OCI-LY3 (cell line): ENCODE measurements around the gene RPL27.

Source experiments
- H2AFZ ChIP-seq: fragments of 200-600, 300-600 bp; shearing (Covaris generic); 2 replicates; pipeline ENCODE4 v1.6.0; 2014; ENCODE audit warnings: antibody characterized with exemption, low read depth, low read length
- H3K27ac ChIP-seq: fragments of 200-600, 300-600 bp; sonication (generic); 2 replicates; pipeline ENCODE4 v1.5.1; 2014; ENCODE audit warnings: mild to moderate bottlenecking, low read length, moderate library complexity, mixed read lengths
- H3K27me3 ChIP-seq: fragments of 200-600, 300-600 bp; sonication (generic); 2 replicates; pipeline ENCODE4 v1.6.1; 2014; ENCODE audit warnings: low read depth, low read length, mixed read lengths
- H3K36me3 ChIP-seq: fragments of 200-600, 300-600 bp; sonication (generic); replicated peaks from 2 replicates; pipeline ENCODE3; 2014; ENCODE audit warnings: low read depth, low read length, mixed read lengths
- H3K4me1 ChIP-seq: fragments of 300-600, 200-600 bp; sonication (generic); 2 replicates; pipeline ENCODE4 v1.6.1; 2014; ENCODE audit warnings: low read length, mixed read lengths
- H3K4me2 ChIP-seq: fragments of 200-600, 300-600 bp; sonication (generic); 2 replicates; pipeline ENCODE4 v1.6.1; 2014; ENCODE audit warnings: low read length, mixed read lengths
- H3K4me3 ChIP-seq: fragments of 300-600, 200-600 bp; sonication (generic); 2 replicates; pipeline ENCODE4 v1.5.1; 2014; ENCODE audit warnings: antibody characterized with exemption, mild to moderate bottlenecking, low read length, moderate library complexity
- H3K79me2 ChIP-seq: fragments of 300-600, 200-600 bp; shearing (Covaris generic); 2 replicates; pipeline ENCODE4 v1.6.1; 2014; ENCODE audit warnings: mild to moderate bottlenecking, low read length, mixed read lengths
- H3K9ac ChIP-seq: fragments of 300-600, 200-600 bp; shearing (Covaris generic); 2 replicates; pipeline ENCODE4 v1.6.0; 2014; ENCODE audit warnings: mild to moderate bottlenecking, low read length, moderate library complexity
- H3K9me3 ChIP-seq: fragments of 200-600, 300-600 bp; shearing (Covaris generic); 2 replicates; pipeline ENCODE4 v1.6.1; 2014; ENCODE audit warnings: low read length, mixed read lengths; ENCODE audit not compliant: insufficient read depth
- H4K20me1 ChIP-seq: fragments of 200-600, 300-600 bp; sonication (generic); 2 replicates; pipeline ENCODE4 v1.6.1; 2016; ENCODE audit warnings: low read length, mixed read lengths; ENCODE audit not compliant: insufficient read depth
- EZH2phosphoT487 ChIP-seq: fragments of 200-600 bp; shearing (Covaris generic); IDR thresholded peaks from 2 replicates; pipeline ENCODE4 v1.6.1; 2018; ENCODE audit warnings: antibody characterized with exemption, mixed run types, low read depth
- TF ChIP-seq, protein P1 (sequence below): fragments of 200-600, 300-600 bp; sonication (generic); IDR thresholded peaks from 2 replicates; pipeline ENCODE4 v1.5.1; 2014; ENCODE audit warnings: antibody characterized with exemption, low read length, low read depth

Gene RPL27

GRCh38 chr17:43014020-43014648 lies 15.9 kb downstream of the RPL27 start:
- no peak overlapping the region for H3K4me3 ChIP-seq
- TF ChIP-seq EZH2phosphoT487 = no peak
- TF ChIP-seq, protein P1, sequence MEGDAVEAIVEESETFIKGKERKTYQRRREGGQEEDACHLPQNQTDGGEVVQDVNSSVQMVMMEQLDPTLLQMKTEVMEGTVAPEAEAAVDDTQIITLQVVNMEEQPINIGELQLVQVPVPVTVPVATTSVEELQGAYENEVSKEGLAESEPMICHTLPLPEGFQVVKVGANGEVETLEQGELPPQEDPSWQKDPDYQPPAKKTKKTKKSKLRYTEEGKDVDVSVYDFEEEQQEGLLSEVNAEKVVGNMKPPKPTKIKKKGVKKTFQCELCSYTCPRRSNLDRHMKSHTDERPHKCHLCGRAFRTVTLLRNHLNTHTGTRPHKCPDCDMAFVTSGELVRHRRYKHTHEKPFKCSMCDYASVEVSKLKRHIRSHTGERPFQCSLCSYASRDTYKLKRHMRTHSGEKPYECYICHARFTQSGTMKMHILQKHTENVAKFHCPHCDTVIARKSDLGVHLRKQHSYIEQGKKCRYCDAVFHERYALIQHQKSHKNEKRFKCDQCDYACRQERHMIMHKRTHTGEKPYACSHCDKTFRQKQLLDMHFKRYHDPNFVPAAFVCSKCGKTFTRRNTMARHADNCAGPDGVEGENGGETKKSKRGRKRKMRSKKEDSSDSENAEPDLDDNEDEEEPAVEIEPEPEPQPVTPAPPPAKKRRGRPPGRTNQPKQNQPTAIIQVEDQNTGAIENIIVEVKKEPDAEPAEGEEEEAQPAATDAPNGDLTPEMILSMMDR = no peak
- no peak overlapping the region for H3K9ac ChIP-seq
- no peak overlapping the region for H3K27ac ChIP-seq
- H3K79me2 ChIP-seq = no peaks in the 10 kb centered on the region
- no peaks in the 10 kb centered on the region for H3K36me3 ChIP-seq
- H4K20me1 ChIP-seq = no peaks in the 10 kb centered on the region
- H3K4me2 ChIP-seq = no peak overlapping the region
- no peaks in the 10 kb centered on the region for H3K27me3 ChIP-seq
- no peaks in the 10 kb centered on the region for H3K9me3 ChIP-seq
- no peaks in the 10 kb centered on the region for H3K4me1 ChIP-seq
- no peak overlapping the region for H2AFZ ChIP-seq

DNA sequence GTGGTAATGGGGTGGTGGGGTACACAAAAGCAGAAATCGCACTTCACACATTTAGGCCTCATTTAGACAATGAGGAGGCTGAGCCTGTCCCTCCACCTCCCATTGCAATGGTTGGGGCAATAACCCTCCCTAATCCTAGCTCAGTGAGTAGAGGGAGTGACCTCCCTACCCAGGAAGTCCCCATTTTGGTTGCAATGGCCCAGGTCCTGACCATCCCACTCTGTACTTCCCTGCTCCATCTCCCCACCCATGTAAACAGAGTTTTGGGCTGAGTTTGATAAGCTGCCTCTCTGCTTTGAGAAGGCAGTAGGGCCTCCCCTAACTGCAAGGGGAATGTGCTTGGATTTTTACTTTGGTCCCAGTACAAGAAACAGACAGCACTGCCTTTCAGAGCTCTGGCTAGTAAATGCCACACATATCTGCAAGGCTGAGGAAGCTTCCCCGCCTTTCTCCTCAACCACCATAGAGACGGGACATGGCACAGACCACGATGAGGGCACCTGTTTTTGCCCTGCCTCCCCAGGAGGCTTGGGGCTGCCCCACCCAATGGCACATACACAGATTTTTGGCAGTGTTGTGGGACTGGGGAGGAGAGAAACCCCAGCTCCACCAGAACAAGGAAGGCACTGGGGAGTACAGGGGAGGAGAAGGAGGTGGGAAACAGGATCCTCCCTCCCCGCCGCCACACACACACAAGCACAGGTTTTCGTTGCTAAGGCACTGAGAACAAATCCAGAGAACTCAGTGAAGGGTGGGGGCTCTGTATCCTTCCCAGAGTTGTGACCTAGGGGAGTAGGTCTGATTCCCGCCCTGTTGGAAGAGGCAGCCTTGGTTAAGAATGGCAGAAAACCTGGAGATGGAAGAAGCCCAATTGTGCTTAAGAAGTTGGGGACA lies 16.7 kb downstream of the RPL27 start:
- H3K4me2 ChIP-seq = no peak overlapping the region
- H3K4me1 ChIP-seq = no peaks in the 10 kb centered on the region
- H3K27me3 ChIP-seq = no peaks in the 10 kb centered on the region
- H4K20me1 ChIP-seq = no peaks in the 10 kb centered on the region
- TF ChIP-seq, protein P1 = no peak
- no peak for TF ChIP-seq EZH2phosphoT487
- H3K9me3 ChIP-seq = no peaks in the 10 kb centered on the region
- no peak overlapping the region for H3K4me3 ChIP-seq
- no peak overlapping the region for H3K9ac ChIP-seq
- no peak overlapping the region for H3K27ac ChIP-seq
- H2AFZ ChIP-seq = no peak overlapping the region
- no peaks in the 10 kb centered on the region for H3K36me3 ChIP-seq
- no peaks in the 10 kb centered on the region for H3K79me2 ChIP-seq

GRCh38 chr17:43015579-43015978 lies 17.4 kb downstream of the RPL27 start:
- no peaks in the 10 kb centered on the region for H3K27me3 ChIP-seq
- no peak for TF ChIP-seq EZH2phosphoT487
- TF ChIP-seq, protein P1 = no peak
- H3K4me3 ChIP-seq = no peak overlapping the region
- H2AFZ ChIP-seq = no peak overlapping the region
- H3K9ac ChIP-seq = no peak overlapping the region
- H3K9me3 ChIP-seq = no peaks in the 10 kb centered on the region
- H3K4me1 ChIP-seq = no peaks in the 10 kb centered on the region
- no peak overlapping the region for H3K4me2 ChIP-seq
- no peak overlapping the region for H3K27ac ChIP-seq
- no peaks in the 10 kb centered on the region for H3K36me3 ChIP-seq
- no peaks in the 10 kb centered on the region for H4K20me1 ChIP-seq
- no peaks in the 10 kb centered on the region for H3K79me2 ChIP-seq

DNA sequence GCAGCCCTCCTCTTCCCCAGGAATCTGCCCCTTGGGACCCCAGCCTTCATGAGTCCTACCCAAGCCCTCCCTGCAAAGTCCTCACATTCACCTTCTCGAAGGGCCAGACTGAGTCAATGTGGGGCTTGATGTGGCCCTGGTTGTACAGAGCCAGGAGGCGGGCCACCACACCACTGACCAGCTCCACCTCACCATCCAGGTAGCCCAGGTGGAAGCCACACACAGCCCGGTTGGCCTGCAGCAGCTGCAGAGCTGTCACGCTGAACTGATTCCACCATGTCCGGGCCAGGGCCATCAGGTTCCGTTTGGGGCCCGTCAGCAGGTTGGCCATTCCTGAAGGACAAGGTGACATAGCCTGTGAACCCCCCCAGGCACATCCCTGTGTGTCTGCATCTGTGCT lies 18.0 kb downstream of the RPL27 start:
- H3K36me3 ChIP-seq = no peaks in the 10 kb centered on the region
- H4K20me1 ChIP-seq = no peaks in the 10 kb centered on the region
- H3K27ac ChIP-seq = no peak overlapping the region
- H3K9ac ChIP-seq = no peak overlapping the region
- H3K27me3 ChIP-seq = no peaks in the 10 kb centered on the region
- H3K4me2 ChIP-seq = no peak overlapping the region
- peaks cover 2% of the 10 kb centered on the region; the same call in 1 of the 2 replicates for H3K4me1 ChIP-seq
- no peak overlapping the region for H2AFZ ChIP-seq
- no peak for TF ChIP-seq EZH2phosphoT487
- TF ChIP-seq, protein P1 = no peak
- no peak overlapping the region for H3K4me3 ChIP-seq
- H3K79me2 ChIP-seq = no peaks in the 10 kb centered on the region
- no peaks in the 10 kb centered on the region for H3K9me3 ChIP-seq
